Lung (tissue), 12 donors: Measurements from ENCODE around the gene USP15. TPM values are rescaled to one million over a fixed set of nuclear protein-coding genes. Genes with fewer than 3 reads are reported as not detected.

Experiments
- ATAC-seq: fragments of 200-7000 bp; cut with Tn5 transposase; one replicate; pipeline ENCODE4 v1.9.1; 2020; ENCODE audit warnings: moderate number of reproducible peaks; ENCODE audit not compliant: insufficient read depth, low FRiP score
- DNase-seq, 3 donors: peaks; one replicate each; pipeline ENCODE4 v3.0.0-alpha.2; 2013 to 2017
- H3K27ac ChIP-seq, 2 donors: one replicate each; pipeline ENCODE4 v1.5.1; 2013; ENCODE audit warnings: mild to moderate bottlenecking in 2 of 2, moderate library complexity in 2 of 2, control low read depth in 1 of 2, inconsistent platforms in 1 of 2, low read depth in 1 of 2, low read length in 1 of 2
- H3K27me3 ChIP-seq, 3 donors: one replicate each; pipeline ENCODE4 v1.5.1; 2013; ENCODE audit warnings: low read length in 2 of 3; ENCODE audit not compliant: control insufficient read depth in 3 of 3, insufficient read depth in 3 of 3
- H3K36me3 ChIP-seq, 4 donors: one replicate each; pipeline ENCODE4 v1.5.1; 2013; ENCODE audit warnings: low read length in 4 of 4, mild to moderate bottlenecking in 1 of 4, moderate library complexity in 1 of 4; ENCODE audit not compliant: control insufficient read depth in 4 of 4, insufficient read depth in 4 of 4
- H3K4me1 ChIP-seq, 5 donors: one replicate each; pipeline ENCODE4 v1.5.1; 2013; ENCODE audit warnings: low read length in 5 of 5, mild to moderate bottlenecking in 2 of 5, moderate library complexity in 1 of 5; ENCODE audit not compliant: control insufficient read depth in 5 of 5, insufficient read depth in 5 of 5
- H3K4me3 ChIP-seq: one replicate; pipeline ENCODE4 v1.5.1; 2013; ENCODE audit warnings: mild to moderate bottlenecking, control low read depth, moderate library complexity
- H3K9ac ChIP-seq, 2 donors: one replicate each; pipeline ENCODE4 v1.5.1; 2013; ENCODE audit warnings: low read length in 2 of 2, control low read depth in 1 of 2; ENCODE audit not compliant: insufficient read depth in 1 of 2
- H3K9me3 ChIP-seq, 4 donors: one replicate each; pipeline ENCODE4 v1.5.1; 2013; ENCODE audit warnings: low read length in 3 of 4, mild to moderate bottlenecking in 1 of 4, moderate library complexity in 1 of 4; ENCODE audit not compliant: control insufficient read depth in 4 of 4, insufficient read depth in 3 of 4
- WGBS, 2 donors: extraction: QIAGEN DNeasy Blood & Tissue Kit; methylation state at CpG; one replicate each; pipeline ENCODE4 v1.1.7; 2013; 5-methylcytosine and 5-hydroxymethylcytosine counted together
- polyA plus RNA-seq, 2 donors: library from polyadenylated mRNA; stranded (reverse); fragments of 200-250 nt; gene quantifications; one replicate each; pipeline ENCODE4 v1.2.1, GENCODE V29; 2013
- total RNA-seq, 2 donors: library from RNA; depleted of rRNA in 1 of 2; stranded (reverse); fragments of >200 nt in 1 of 2; gene quantifications; one replicate each; pipeline ENCODE4 v1.2.1, GENCODE V29; 2014 to 2021
- TF ChIP-seq, protein P1 (sequence below): IDR thresholded peaks from 2 replicates; pipeline ENCODE4 v1.5.1; 2012; ENCODE audit warnings: mild to moderate bottlenecking; ENCODE audit errors: control extremely low read depth, extremely low read depth
- donor health status: control.
- donor health status: control.
- donor health status: Bipolar disorder and iron deficiency.
- donor health status: healthy.
- donor health status: DM: yes; HTN: yes; CAD: no.

The USP15 gene
- total and polyA plus RNA-seq, 4 donors, result 62.0 to 143 (median 82.6) TPM

DNA sequence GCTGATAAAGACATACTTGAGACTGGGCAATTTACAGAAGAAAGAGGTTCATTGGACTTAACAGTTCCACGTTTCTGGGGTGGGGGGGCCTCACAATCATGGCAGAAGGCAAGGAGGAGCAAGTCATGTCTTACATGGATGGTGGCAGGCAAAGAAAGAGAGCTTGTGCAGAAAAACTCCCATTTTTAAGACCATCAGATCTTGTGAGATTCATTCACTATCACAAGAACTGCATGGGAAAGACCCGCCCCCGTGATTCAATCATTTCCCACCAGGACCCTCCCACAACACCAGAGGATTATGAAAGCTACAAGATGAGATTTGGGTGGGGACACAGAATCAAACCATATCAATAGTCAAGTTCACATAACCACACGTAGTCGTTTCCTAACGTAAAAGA is 85.5 kb downstream of the USP15 start:
- Histone ChIP-seq H3K27me3 (no peaks in the 10 kb centered on the region), H3K9me3 (no peaks in the 10 kb centered on the region), H3K4me1 (no peaks in the 10 kb centered on the region), H3K4me3 (no peak overlapping the region), H3K9ac (no peak overlapping the region), H3K36me3 (peaks cover 2 to 15% (median 11%) of the 10 kb centered on the region in 4 donors), H3K27ac (no peak overlapping the region)
- DNase-seq, result no peak
- TF ChIP-seq, protein P1, sequence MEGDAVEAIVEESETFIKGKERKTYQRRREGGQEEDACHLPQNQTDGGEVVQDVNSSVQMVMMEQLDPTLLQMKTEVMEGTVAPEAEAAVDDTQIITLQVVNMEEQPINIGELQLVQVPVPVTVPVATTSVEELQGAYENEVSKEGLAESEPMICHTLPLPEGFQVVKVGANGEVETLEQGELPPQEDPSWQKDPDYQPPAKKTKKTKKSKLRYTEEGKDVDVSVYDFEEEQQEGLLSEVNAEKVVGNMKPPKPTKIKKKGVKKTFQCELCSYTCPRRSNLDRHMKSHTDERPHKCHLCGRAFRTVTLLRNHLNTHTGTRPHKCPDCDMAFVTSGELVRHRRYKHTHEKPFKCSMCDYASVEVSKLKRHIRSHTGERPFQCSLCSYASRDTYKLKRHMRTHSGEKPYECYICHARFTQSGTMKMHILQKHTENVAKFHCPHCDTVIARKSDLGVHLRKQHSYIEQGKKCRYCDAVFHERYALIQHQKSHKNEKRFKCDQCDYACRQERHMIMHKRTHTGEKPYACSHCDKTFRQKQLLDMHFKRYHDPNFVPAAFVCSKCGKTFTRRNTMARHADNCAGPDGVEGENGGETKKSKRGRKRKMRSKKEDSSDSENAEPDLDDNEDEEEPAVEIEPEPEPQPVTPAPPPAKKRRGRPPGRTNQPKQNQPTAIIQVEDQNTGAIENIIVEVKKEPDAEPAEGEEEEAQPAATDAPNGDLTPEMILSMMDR, result no peak
- ATAC-seq, result no peak
- 96 to 99% methylated on average over 6 of the region's 6 CpGs for WGBS, 2 donors

GRCh38 chr12:62346817-62347216 is 86.6 kb downstream of the USP15 start:
- WGBS, 2 donors, result 83 to 96% methylated on average over 1 of the region's 1 CpG
- Histone ChIP-seq H3K36me3 (peaks cover 2 to 16% (median 11%) of the 10 kb centered on the region in 4 donors), H3K9ac (no peak overlapping the region), H3K27ac (no peak overlapping the region), H3K4me1 (no peaks in the 10 kb centered on the region), H3K4me3 (no peak overlapping the region), H3K9me3 (no peaks in the 10 kb centered on the region), H3K27me3 (no peaks in the 10 kb centered on the region)
- DNase-seq, result no peak
- TF ChIP-seq, protein P1, result no peak
- ATAC-seq, result no peak

DNA sequence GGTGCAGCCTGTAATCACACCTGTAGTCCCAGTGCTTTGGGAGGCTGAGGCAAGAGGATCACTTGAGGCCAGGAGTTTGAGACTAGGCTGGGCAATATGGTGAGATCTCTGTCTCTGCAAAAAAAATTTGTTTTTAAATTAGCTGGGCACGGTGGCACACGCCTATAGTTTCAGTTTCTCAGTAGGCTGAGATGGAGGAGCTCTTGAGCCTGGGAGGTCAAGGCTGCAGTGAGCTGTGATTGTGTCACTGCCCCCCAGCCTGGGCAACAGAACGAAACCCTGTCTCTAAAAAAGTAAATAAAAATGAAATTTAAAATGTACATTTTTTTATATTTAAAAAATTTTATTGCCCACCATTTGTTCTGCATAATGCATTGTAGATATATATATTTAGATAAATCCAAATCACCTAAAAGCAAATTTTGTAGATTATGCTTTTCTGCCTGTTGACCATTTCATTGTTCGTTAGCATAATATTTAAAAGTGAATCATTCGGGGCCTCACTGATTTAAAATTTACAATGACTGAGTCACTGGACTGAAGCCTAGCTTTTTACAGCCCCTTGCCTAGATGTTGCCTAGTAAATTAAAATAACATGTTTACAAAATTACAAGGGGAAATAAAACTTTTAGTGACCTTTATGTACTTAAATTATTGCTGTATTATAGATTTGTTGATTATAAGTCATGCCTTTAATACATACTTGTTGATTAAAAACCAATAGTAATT is 87.9 kb downstream of the USP15 start:
- Histone ChIP-seq H3K9me3 (no peaks in the 10 kb centered on the region), H3K4me1 (peaks cover 0 to under 1% (median 0%) of the 10 kb centered on the region in 5 donors), H3K27me3 (no peaks in the 10 kb centered on the region), H3K27ac (no peak overlapping the region), H3K4me3 (no peak overlapping the region), H3K9ac (no peak overlapping the region), H3K36me3 (peaks cover 2 to 13% (median 7%) of the 10 kb centered on the region in 4 donors)
- 91 to 92% methylated on average over 5 of the region's 5 CpGs for WGBS, 2 donors
- ATAC-seq (no peak), DNase-seq (no peak)
- TF ChIP-seq, protein P1, result no peak

GRCh38 chr12:62350554-62350953 is 90.3 kb downstream of the USP15 start:
- TF ChIP-seq, protein P1, result no peak
- no peak overlapping the region for H3K4me3 ChIP-seq
- H3K27me3 ChIP-seq, result no peaks in the 10 kb centered on the region
- peaks cover 0 to 2% (median 0%) of the 10 kb centered on the region in 5 donors for H3K4me1 ChIP-seq
- WGBS, 2 donors, result 81 to 97% methylated on average over 2 of the region's 2 CpGs
- H3K9ac ChIP-seq, result no peak overlapping the region
- peaks cover 0 to 5% (median 2%) of the 10 kb centered on the region in 4 donors for H3K36me3 ChIP-seq
- no peak for DNase-seq
- no peak for ATAC-seq
- no peaks in the 10 kb centered on the region for H3K9me3 ChIP-seq
- H3K27ac ChIP-seq, result no peak overlapping the region
